ENCODE results near the gene HTR7.

Gene HTR7

DNA sequence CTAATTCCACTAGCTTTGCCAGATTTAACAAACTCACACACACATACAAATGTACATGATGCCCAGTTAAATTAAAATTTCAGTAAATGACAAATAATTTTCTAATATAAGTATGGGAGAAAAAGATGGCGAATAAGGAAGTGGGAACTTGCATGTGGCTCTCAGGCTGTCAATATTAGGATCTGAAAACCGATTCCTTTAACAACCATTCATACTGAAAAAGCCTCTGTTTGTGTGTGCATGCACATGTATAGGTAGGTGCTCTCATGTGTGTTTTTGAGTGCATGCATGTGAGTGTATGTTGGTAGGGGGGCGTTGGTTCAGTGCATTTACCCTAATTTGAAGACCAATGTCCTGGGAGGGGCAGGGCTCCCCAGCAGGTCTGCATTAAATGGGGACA, 125.3 kb downstream of the HTR7 start:
- DNase-seq: no peak

DNA sequence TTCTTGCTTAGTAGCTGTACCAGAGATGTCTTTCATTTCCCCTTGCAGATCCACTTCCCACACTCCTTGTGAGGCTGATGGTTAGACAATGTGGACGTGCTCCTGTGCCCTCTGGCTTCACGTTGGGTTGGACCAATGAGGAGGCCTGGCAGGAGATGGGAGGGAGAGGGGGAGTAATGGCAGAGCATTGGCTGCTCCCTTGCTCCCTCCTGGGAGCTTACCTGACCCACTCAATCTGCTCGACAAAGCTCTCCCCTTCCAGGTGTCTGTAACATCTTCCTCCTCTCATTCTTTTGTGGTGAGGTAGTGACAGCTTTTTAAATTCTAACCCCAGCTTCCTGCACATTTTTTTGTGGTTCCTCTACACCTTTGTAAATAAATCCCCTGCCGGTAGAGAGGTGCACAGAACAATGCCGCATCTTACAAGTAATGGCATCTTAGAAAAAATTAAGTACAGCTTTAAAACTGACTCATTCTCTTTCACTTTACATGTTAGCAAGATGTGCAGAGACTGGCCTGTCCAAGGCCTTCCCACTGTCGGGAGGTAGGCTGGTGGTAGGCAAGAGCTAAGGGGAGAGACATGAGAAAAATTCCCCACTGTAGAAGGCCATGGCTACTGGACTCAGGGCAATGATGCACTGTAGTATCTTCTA, 134.3 kb downstream of the HTR7 start:
- DNase-seq: no peak

DNA sequence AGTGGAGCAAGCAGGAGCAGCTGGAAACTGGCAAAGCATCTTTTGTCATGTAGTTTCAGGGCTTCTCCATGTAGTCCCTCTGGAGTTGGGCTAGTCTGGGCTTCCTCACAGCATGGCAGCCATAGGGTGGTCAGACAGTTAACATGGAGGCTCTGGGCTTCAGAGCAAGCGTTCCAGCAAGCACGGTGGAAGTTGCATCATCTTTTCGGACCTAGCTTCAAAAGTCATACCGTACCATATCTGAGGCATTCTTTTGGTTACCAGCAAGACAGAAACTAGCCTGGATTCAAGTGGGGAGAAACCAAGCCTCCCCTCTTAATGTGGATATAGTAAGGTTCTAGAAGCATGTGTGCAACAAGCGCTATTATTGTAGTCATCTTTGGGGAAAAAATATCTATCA, 135.0 kb downstream of the HTR7 start:
- no peak for DNase-seq

DNA sequence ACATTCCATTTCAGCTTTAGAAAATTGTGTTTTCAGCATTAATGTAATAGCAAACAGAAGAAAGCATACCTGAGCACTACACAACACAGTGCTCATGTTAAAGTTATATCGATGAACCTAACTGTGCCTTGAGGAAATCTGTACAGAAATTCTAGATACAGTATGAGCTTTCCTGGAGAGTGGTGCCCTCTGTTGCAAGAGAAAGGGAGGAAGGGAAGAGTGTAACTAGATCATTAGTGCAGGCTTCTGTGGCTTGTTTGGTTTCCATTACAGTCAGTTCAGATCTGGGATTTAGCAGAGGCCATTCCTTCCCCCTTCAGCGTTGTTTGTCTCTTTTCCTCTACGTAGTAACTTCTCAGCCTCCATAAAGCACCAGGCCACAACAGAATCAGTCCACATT, 139.7 kb downstream of the HTR7 start:
- DNase-seq: no peak

DNA sequence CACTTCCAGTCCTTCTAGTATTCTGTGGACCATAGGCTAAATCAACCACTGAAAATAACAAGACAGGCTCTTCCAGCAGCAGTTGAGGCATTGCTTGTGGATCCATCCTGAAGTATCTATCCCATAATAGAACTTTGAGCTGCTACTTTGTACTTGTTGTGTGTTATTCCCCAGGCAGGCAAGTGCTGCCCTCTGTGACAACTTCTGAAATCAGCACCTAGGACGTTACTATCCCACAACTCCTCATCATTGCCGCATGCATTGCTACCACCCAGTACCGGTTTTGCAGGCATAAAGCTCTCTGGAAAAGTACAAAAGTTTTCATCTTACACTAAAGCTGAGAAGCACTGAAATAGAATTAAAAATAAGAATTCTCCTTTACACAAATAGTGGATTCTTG, 145.3 kb downstream of the HTR7 start:
- no peak for DNase-seq

DNA sequence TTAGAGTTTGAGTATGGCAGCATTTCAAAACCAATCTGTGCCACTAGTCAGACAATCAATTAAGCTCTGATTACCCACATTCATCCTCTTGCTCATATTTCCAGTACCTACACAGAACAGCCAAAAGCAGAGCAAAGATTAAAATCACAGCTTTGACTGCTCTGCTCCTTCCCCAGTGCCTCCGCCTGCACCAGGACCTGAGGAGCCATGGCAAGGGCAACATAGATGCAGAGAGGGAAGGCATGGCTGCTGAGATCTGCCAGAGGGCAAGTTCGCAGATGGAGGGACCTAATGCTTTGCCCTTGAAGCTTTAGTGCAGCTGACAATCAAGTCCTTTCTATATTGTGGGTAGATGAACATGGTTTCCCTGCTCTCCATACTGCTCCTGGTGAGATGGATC, 148.1 kb downstream of the HTR7 start:
- DNase-seq: no peak

DNA sequence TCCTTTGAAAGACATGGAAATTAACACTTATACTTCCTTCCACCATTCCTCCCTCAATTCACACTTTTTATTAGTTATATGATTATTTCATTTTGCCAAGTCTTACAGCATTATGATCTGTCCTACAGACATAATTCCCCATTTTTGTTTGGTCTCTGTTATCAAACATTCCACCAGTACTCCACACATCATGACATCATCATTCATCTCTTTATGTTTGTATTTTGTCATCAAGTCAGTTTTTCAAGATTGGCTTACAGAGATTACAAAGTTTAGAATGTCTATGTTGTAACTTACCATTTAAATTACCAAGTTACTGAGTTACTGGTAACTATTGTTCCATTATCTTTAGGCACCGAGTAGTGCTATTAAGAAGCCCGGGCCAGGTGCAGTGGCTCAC, 150.2 kb downstream of the HTR7 start:
- DNase-seq: no peak

DNA sequence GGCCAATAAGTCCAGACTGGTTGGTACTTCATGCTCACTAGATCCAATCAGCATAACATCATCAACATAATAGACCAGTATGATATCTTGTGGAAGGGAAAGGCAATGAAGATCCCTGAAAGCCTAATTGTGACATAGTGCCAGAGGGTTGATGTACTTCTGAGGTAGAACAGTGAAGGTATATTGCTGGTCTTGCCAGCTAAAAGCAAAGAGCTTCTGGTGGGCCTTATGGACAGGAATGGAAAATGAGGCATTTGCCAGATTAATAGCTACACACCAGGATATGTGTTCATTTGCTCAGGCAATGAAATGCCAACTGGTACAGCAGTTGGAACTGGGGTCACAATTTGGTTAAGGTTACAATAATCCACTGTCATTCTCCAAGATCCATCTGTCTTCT, 156.4 kb downstream of the HTR7 start:
- no peak for DNase-seq

DNA sequence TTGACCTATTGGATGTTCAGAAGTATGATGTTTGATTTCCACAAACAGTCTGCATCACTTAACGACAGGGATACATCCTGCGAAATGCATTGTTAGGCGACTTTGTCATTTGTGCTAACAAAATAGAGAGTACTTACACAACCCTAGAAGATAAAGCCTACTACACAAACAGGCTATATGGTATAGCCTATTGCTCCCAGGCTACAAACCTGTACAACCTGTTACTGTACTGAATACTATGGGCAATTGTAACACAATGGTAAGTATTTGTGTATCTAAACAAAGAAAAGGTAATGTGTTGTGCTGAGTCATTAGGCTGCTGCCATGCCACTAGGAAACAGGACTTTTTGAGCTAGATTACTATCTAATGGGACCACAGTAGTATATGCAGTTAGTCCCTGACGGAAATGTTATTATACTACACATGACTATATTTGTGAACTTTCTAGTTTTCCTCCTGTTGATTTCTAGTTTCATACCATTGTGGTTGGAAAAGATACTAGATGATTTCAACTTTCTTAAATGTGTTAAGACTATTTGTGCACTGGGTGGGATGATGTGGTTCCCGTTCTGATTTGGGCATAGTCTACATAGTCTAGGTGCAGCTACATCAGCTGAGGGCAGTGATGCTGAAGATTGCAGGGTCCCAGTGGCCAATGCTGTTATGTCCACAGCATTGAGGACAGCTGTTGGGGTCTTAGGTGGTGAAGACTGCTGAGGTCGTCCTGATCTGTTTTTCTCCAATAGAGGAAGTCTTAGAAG, 161.7 kb downstream of the HTR7 start:
- DNase-seq: no peak

Data from CD4-positive, alpha-beta T cell treated with Interferon gamma for 1 hour (primary cell).